Cerebellar cortex (tissue), 1 donor: ENCODE measurements around the gene HEYL.

ENCODE experiments used
- DNase-seq: peaks from one replicate; pipeline ENCODE4 v3.0.0-alpha.2; 2015; ENCODE audit warnings: low spot score

HEYL gene

DNA sequence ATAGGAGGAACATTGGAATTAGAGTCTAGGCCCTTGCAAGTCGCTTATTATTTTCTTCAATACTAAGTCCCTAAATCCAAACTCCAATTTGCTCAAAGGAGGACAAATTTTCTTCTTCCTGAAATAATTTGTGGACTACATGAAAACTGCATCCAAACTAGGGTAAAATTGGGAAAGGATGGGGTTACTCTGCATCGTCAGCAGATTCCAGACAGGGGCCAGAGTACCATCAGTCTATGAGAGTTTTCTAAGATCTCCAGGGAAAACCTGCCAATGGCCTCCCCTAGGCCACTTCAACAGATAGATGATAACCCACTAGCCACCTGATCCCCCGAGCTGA, 508 bp downstream of the HEYL start:
- no peak for DNase-seq

DNA sequence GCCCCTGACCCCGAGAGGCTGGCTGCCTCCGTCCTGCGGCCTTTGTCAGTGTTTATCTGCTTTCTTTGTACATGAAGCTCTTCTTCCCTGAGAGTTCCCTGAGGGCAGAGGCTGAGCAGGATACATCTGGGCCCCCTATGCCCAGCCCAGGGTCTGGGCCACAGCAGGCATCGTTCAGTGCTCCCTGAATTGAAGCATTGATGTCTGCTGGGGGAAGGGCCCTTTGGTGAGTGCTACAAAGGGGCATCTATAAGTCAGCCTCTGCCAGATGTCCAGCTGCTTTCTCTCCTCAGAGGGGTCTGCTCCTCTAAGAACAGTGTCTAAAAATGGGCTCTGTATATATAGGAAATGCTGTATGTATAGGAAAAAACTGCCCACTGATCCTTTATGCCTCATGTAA, 2.1 kb downstream of the HEYL start:
- no peak for DNase-seq

DNA sequence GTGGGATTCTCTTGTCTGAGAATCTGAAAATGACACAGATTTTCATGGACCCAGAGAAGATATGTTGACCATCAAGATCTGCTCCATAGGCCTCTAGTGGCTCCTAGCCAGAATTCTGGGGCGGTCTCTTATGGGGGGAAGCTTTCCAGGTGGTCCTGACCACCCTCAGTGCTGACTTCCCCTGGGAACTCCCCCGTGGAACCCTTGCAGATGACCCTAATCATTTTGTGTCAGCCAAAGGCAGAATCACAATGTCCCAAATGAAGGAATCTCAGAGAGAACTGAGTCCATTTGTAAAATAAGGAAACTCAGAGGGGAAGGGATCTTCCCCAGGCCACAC, 3.6 kb downstream of the HEYL start:
- DNase-seq: no peak

DNA sequence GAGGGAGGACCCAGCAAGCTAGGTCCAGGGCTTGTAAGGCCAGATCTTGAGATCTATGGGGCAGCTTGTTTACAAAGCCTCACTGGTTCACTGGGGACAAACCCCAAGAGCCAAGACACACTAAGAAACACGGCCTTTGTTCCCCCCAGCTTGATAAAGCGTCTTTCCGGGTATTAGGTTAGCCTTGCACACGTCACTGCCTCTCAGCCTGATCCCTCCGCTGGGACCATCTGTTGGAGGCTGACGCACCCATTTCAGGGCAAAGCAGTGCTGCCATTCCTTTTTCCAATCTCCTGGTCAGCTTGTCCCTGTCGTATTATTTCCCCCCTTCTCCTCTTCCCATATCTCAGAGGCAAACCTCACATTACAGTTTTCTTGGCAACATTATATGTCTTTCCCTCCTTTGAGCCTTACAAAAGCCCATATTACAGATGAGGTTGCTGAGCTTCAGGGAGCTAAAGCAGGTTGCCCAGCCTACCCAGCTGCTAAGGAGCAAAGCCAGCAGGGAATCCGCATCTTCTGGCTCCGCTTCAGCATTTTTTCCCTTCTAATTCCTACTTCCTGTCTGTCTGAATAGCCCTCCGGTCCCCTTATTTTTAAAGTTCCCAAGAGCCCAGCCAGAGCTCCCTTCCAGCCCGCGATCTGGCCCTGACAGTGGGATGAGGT, 4.1 kb downstream of the HEYL start:
- no peak for DNase-seq

DNA sequence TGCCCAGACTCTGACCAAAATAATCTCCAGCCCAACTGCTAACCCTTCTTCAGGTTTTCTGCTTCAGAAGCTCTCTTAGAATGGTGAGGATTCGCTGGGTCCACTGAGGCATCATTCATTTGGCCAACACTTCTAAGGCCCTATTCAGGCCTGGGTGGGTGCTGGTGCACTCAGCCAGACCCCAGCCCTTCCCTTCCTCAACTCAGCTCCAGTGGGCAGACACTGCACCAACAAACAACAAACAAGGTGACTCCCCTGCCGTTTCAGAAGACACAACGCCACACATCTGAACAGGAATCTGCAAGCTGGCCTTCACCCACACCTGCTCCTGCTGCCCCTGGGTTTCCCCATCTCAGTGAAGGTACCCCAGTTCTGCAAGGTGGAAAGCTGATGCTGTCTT, 6.0 kb downstream of the HEYL start:
- DNase-seq: no peak

DNA sequence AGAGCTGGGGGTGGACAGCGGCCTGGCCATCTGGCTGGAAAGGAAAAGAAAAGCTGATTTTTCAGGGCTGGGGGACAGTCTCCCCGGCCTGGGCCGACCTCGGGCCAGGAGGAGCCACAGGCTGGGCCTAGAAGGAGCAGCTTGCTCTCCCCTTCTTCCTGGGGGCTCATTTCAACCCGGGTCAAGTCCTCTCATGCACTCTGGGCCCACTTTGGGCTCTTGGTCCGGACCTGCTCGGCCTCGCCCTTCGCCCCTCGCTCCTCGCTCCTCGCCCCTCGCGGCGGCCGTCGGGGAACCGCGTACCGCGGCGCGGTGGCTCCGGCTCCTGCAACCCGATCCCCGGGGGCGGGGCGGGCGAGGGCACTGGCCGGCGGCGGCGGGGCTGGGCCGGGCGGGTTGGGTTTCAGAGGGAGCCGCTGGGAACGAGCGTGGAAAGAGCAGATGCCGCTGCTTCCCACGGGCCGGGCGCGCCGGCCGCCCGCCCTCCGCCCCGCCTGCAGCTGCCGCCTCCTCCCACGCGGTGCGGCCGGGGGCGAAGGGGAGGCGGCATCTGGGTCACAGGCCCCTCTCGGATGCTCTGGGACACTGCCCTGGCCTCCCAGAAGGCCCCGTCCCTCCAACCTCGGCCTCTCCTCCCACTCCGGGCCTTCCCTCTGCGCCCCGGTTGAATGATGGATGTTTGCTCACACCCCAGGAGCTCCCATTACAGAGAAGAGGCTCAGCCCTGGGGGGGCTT, 6.6 kb downstream of the HEYL start:
- DNase-seq: no peak

DNA sequence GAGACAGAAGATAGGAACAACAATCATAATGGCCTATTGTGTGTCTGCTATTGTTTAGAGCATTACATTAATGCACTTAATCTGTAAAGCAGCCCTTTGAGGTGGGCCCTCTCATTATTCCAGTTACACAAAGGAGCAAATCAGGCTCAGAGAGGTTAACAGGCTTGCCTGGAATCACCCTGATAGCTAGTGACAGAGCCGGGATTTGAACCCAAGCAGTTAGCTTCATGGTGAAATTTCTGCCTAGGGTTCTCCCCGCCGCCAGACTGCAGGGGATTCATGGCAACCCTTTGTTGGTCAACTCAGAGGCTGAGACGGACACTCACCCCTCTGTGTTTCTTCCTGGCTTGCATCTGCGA, 7.1 kb downstream of the HEYL start:
- DNase-seq: no peak

DNA sequence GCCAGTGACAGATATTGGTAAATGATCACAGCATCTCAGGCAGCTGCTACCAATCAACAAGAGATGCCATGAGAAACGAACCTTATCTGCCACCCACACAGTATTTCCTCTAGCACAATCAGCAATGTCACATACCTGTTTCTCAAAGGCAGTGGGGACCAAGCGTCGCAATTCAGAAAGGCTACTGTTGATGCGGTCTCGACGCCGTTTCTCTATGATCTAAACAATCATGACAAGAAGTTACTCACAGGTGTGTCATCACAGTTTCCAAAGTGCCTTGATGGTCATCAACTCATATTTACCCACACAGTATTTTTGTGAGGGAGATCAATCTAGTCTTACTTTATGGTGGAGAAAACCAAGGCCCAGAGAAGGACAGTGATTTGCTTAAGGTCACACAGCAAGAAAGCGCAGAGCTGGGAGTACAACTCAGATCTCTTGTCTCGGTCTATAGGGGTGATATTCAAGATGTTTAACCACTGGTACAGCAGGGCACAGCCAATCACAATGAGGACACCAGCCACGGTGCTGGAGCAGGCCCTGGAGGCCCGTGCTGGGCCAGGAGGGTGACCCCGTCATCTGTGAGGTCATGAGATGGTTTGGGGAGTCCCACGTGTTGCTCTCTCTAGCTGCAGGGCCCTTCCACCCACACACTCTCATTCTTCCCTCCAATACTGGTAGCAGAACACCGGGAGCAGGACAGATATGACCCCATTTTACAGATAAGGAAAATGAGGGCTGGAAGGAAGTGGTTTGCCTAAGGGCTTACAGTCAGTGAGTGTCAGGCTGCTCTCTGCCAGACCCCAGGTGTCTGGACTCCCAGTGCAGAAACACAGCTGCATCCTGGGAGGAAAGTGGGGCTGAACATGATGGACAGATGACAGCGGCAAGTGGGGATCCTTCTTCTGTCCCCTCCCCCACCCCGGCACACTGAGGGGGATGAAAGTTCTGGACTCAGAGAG, 7.8 kb downstream of the HEYL start:
- no peak for DNase-seq

DNA sequence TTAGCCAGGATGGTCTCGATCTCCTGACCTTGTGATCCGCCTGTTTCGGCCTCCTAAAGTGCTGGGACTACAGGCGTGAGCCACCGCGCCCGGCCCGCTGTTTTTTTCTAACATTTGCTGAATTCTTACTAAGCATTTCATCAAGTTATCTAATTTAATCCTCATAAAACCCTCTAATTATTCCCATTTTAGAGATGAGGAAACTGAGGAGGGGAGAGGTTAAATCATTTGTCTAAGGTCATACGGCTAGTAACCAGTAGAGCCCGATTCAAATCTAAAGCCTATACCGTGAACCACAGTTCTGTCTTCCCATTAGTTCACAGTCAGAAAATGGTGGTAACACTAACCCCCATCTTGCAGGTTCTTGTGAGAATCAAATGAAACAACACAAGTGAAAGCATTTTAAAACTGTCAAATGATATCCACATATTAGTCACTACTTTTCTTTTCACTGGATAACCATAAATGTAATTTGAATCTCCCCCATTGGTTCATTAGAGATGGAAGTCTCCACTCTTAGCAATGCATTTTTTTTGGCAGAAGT, 10.6 kb downstream of the HEYL start:
- DNase-seq: no peak

DNA sequence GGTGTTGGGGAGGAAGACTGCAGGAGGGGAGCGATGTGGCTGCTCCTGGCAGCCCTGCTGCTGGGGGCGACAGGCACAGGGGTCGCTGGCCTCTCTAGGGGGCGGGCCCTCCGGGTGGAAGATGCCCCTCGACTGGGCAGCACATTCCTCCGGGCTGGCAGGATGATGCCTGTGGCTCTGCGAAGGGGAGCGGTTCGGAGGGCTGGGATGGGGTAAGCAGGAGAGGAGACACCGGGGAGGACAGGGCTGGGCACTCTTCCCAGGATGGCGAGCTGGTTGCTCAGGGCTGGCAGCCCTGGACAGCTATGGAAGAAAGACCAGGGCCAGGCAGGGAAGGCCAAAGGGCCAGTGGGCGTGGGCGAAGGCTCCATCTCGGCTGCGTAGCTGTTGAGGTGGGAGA, 12.8 kb downstream of the HEYL start:
- DNase-seq: no peak

DNA sequence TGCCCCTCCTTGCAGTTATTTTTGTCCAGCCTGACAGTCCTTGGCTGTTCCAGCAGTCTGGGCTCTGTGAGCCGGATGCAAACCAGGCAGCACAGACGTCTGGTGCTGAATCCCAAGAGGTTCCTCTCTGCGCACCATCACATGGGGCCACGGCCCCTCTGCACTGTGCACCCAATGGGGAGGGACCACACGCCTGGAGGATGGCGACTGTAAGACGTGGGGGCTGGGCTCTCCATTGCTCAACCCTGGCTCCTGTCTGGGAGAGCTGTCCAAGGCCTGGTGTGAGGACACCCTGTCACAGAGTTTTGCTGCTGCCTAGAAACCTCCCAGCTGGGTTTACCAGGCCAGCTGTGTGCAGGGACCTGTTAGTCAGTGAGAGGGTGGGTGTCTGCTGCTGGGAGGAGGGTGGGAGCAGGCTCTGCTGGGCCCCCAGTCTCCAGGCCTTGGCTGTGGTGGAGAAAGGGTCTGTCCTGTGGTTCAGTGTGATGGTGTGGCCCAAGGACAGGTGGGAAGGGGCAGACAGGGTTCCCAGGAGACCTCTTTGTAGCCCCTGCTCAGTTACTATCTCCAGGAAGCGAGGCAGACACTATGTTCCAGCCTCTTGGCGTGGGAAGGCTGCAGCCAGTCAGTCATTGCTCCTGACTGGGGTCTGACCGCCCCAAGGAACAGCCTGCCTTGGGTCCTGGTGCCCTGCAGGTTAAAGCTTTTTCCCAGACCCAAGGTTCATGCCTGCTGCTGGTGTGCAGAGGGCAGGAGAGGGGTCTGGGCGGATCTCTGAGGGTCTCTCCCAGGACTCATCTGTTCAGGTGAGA, 13.8 kb downstream of the HEYL start:
- DNase-seq: peak; percentile 34

DNA sequence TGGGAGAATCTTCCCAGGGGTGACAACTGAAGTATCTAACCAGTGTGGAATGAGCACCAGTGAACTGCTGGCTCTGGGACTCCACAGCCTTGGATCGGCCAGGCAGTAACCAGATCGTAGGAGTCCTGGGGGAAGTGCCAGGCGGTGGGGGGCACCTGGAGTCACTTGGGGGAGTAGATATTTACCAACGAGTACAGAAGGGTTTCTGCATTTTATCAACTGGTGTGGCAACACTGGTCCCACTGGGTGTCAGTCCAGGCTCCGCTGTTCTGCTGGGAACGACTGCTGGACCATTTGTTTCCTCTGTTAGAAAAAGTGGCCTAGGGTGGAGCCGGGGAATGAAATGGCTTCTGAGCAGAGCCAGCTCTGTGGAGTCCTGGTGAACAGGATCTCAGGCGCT, 14.4 kb downstream of the HEYL start:
- DNase-seq: no peak

DNA sequence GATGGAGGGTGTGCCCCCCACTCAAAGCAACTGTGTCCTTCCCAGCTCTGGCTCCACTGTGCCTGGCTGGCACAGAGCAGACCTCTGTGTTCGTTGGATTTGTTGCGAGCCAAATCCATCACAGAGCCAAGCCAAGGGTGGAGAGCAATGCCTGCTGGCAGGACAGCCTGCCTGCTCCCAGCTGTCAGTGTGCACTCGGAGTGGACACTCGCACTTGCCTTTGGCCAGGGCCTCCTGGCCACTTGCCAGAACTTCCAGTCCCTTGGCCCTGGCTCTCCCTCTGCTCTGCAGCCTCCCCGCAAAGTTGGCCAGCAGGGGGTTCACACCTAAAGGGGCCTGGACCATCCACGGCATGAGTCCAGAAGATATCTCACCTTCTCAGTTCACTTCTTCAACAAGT, 16.4 kb downstream of the HEYL start:
- DNase-seq: peak; percentile 55

DNA sequence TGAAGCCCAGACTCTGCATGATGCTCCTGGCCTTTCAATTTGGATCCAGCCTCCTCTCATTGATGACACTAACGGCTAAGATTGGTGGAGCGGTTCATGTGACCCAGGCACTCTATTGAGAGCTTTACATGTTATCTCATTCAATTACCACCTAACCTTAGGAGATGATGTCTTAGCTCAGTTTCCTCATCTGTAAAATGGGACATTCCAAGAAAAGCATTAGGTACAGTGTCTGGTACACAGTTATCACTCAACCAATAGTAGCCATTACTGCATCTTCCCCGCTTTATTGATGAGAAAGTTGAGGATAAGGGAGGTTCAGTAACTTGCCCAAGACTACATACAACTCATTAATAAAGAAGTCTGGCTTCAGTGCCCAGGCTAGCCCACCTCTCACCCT, 17.0 kb downstream of the HEYL start:
- DNase-seq: no peak

DNA sequence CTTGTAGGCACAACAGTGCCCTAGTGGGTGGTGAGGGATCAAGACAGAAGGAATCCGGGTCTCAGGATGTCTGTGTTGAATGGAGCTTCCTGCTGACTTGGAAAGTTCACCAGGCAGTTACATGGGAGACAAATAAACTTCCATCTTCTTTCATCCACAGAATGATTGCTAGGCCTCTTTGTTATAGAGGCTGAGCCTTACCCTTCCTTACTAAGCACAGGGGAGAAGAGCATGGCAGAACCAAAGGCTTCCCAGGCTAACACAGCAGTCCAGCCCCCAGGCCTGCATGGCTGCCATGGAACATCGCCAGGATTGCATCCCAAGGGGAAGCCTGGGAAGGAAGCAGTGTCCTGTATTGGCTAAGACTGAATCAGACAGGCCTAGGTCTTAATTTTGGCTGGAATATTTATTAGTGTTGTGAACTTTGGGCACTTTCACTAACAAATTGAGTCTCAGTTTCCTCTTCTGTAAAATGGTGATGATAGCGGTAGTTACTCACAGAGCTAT, 18.7 kb downstream of the HEYL start:
- no peak for DNase-seq

DNA sequence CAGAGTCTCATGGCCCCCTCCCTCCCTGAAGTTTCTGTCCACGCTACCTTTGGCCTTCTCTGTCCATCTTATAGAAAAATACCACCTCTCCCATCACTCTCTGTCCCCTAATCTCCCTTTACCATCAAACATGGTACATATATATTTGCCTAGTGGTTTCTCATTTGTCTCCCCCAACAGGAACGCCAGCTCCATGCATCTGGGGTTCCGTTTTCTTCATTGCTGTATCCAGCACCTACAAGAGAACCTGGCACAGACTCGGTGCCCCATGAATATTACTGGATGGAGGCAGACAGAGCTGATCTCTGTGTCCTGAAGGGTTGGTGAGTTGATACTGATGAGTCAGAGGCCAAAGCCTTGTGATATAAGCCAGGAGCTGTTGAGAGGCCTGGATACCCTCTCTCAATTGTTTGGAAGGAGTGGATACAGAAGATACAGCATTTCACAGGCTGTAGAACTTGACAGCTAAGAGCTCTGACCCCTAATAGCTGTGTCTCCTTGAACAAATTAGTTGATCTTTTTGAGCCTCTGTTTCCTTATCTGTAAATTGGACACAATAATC, 21.9 kb downstream of the HEYL start:
- DNase-seq: no peak

DNA sequence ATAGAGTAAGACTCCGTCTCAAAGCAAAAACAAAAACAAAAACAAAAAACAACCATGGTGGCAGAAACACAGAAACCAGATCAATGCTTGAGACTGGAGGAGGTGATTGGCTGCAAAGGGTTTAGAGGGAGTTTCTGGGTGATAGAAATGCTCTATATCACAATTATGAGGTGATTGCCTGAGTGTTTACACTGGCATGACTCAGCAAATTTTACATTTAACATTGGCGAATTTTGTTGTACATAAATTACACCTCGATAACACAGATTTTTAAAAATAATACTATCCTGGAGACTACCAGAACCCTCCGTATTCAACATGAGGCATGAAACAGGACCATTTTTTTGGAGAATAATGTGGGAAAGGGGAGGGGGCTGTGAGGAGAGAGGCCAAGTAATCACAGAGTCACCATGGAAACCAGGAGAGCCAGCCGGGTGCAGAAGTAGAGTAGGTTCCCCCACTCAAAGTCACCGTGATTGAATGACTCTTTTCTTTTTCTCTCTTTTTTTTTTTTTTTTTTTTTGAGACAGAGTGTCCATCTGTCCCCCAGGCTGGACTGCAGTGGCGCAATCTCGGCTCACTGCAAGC, 24.3 kb downstream of the HEYL start:
- DNase-seq: no peak

DNA sequence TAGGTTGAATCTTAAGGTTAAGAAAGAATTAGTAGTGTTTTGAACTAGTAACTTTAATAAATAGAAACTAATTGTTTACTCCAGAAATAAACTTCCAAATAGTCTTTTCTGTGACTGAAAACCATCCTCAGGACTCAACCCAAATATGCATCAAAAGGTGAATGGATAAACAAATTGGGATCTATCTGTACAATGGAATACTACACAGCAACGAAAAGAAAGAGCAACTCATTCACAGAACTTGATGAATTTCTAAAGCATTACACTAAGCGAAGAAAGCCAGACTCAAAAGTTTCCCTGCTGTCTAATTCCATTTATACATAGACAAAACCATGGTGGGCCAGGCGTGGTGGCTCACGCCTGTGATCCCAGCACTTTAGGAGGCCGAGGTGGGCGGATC, 25.0 kb downstream of the HEYL start:
- no peak for DNase-seq

DNA sequence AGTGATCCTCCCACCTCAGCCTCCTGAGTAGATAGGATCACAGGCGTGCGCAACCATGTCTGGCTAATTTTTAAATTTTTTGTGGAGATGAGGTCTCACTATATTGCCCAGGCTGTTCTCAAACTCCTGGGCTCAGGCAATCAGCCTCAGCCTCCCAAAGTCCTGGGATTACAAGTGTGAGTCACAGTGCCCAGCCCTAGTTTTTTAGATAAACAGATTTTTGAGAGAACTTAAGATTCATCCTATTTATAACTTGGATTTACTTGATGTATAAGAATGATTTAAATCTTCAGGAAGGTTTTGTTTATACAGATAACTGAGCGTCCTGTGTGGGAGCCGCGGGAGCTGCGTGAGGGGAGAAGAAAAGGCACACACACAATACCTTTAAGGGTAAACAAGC, 26.2 kb downstream of the HEYL start:
- DNase-seq: no peak

DNA sequence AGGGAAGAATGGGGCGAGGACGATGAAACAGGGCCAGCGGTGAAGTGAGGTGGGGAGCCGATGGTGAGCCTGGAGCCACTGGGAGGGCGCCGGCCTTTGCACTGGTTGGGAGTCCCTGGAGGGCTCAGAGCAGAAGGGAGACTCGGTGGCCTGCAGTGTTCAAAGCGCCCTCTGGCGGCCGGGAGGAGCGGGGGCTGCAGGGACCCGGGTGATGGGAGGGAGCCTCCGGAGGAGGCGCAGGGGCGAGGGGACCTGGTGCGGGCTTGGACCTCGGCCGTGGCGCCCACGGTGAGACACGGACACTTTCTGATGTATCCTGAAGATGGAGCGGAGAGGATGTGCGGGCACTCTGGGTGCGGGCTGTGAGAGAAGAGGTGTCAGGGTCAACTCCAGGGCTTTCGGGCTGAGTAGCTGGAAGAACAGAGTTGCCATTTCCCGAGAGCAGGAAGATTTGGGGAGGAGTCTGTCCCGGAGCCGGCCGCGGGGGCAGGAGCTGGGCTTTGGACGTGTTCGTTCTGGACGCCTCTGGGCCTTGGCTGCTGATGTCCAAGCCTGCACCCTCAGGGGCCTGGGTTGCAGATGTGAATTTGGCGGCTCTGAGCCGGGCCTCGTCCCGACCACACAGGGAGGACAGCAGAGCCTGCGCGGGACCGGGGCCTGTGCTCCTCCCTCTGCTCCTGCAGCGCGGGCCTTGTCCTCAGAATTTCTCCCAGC, 29.7 kb downstream of the HEYL start:
- peak; percentile 24 for DNase-seq
